ENCODE data around the gene PDGFD. TPM values are rescaled to one million over a fixed set of nuclear protein-coding genes. Genes with fewer than 3 reads are reported as not detected.

The PDGFD gene
- total RNA-seq, 4 donors from 2014 or later, result 4.4 to 7.2 (median 5.2) TPM

GRCh38 chr11:103903621-103904323, 260.2 kb downstream of the PDGFD start:
- no peak for TF ChIP-seq POLR2AphosphoS5 (IDR thresholded peaks at IDR 0.05)
- no peak for TF ChIP-seq POLR2A (IDR thresholded peaks at IDR 0.05)
- TF ChIP-seq EP300 (IDR thresholded peaks at IDR 0.05), result no peak
- TF ChIP-seq CTCF (IDR thresholded peaks at IDR 0.05), result no peak
- WGBS, result 80% methylated on average over 2 of the region's 2 CpGs
- no peak for DNase-seq (ENCODE audit: low spot score in 2 of 2)

DNA sequence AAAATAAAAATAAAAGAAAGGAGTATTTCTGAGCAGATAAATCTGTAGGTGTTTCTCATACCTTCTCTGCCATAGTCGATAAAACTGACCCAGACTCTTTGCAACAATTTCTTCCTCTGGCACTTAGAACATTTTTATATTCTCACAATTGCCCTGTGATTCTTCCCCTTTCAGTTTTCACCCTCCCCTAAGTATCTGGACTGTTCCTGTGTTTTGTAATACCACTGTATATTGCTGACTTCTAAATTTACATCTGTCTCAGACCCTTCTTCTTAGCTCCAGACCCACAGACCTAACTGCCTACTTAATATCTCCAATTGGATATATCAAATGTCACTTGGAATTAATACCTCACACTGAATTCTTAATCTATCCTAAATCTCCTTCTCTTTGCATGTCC, 261.0 kb downstream of the PDGFD start:
- no peak for DNase-seq (ENCODE audit: low spot score in 2 of 2)
- Histone ChIP-seq H3K27ac (no peak overlapping the region), H3K4me3 (no peak overlapping the region), H3K36me3 (no peaks in the 10 kb centered on the region), H3K27me3 (no peaks in the 10 kb centered on the region), H3K9me3 (no peaks in the 10 kb centered on the region), H3K4me1 (no peaks in the 10 kb centered on the region)
- TF ChIP-seq POLR2AphosphoS5 (IDR thresholded peaks at IDR 0.05) (no peak), CTCF (IDR thresholded peaks at IDR 0.05) (no peak), POLR2A (IDR thresholded peaks at IDR 0.05) (no peak), EP300 (IDR thresholded peaks at IDR 0.05) (no peak)
- 85% methylated on average over 1 of the region's 1 CpG for WGBS

More at GRCh38 chr11:103903621-103904323, 260.2 kb downstream of the PDGFD start:
- H3K9me3 ChIP-seq, result no peaks in the 10 kb centered on the region
- H3K27ac ChIP-seq, result no peak overlapping the region
- H3K27me3 ChIP-seq, result no peaks in the 10 kb centered on the region
- no peaks in the 10 kb centered on the region for H3K36me3 ChIP-seq
- no peaks in the 10 kb centered on the region for H3K4me1 ChIP-seq
- H3K4me3 ChIP-seq, result no peak overlapping the region

- H3K9me3 ChIP-seq, result no peaks in the 10 kb centered on the region
- 56% methylated on average over 1 of the region's 1 CpG for WGBS
- TF ChIP-seq CTCF (IDR thresholded peaks at IDR 0.05) (no peak), POLR2AphosphoS5 (IDR thresholded peaks at IDR 0.05) (no peak), EP300 (IDR thresholded peaks at IDR 0.05) (no peak), POLR2A (IDR thresholded peaks at IDR 0.05) (no peak)
Observed at GRCh38 chr11:103901656-103902055, 262.3 kb downstream of the PDGFD start.

DNA sequence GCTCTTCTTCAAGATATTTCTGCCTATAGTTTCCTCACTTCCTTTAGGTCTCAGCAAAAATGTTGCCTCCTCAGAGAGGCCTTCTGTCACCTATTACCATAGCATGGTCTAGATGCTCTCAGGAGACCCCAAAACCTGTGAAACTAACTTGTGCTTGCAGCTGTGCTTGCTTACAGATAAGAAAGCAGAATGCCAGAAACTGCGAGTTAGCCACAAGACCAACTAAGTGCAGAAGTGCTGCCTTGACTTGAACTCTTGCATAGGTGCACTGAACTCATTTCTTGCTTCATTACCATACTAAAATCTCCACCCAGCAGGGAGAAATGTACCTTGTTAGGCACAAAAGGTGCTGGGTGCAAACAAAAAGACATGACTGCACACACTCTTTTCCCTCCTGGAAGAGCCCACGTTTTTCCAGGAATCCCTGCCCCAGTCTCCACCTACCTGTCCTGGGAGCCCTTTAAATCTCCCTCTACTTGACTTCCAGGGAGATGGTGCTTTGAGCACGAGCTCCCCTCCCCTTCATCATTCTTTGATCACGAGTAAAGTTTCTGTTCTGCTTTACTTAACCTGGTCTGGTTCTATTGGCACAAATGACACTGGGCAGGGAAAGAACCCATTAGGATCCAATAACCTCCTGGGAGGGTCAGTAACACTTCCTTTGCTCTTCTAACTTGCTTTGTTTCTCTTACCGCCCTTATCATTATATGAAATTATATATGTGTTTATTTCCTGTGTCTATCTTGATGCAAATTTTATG, 265.2 kb downstream of the PDGFD start:
- Histone ChIP-seq H3K36me3 (no peaks in the 10 kb centered on the region), H3K27ac (no peak overlapping the region), H3K4me1 (no peaks in the 10 kb centered on the region), H3K27me3 (no peaks in the 10 kb centered on the region), H3K9me3 (no peaks in the 10 kb centered on the region), H3K4me3 (no peak overlapping the region)
- no peak for DNase-seq (ENCODE audit: low spot score in 2 of 2)
- 76% methylated on average over 5 of the region's 5 CpGs for WGBS
- TF ChIP-seq CTCF (IDR thresholded peaks at IDR 0.05) (no peak), EP300 (IDR thresholded peaks at IDR 0.05) (no peak), POLR2A (IDR thresholded peaks at IDR 0.05) (no peak), POLR2AphosphoS5 (IDR thresholded peaks at IDR 0.05) (no peak)

More at GRCh38 chr11:103901656-103902055, 262.3 kb downstream of the PDGFD start:
- H3K27me3 ChIP-seq, result no peaks in the 10 kb centered on the region
- H3K4me3 ChIP-seq, result no peak overlapping the region
- H3K36me3 ChIP-seq, result no peaks in the 10 kb centered on the region
- DNase-seq (ENCODE audit: low spot score in 2 of 2), result no peak
- no peaks in the 10 kb centered on the region for H3K4me1 ChIP-seq
- no peak overlapping the region for H3K27ac ChIP-seq

- Histone ChIP-seq H3K9me3 (no peaks in the 10 kb centered on the region), H3K4me3 (no peak overlapping the region), H3K27me3 (no peaks in the 10 kb centered on the region), H3K4me1 (no peaks in the 10 kb centered on the region), H3K27ac (no peak overlapping the region), H3K36me3 (no peaks in the 10 kb centered on the region)
- no peak for DNase-seq (ENCODE audit: low spot score in 2 of 2)
- WGBS, result 25% methylated on average over 1 of the region's 1 CpG
- TF ChIP-seq POLR2A (IDR thresholded peaks at IDR 0.05), result no peak
Observed at GRCh38 chr11:103898065-103898464, 265.9 kb downstream of the PDGFD start.
